Esophagus muscularis mucosa (tissue), 4 donors: Measurements from ENCODE around the gene C22orf15. TPM values are rescaled to one million over a fixed set of nuclear protein-coding genes. Genes with fewer than 3 reads are reported as not detected.

Experiments
- DNase-seq: peaks from one replicate; pipeline ENCODE4 v3.0.0-alpha.2; 2017; ENCODE audit errors: extremely low spot score
- H3K27ac ChIP-seq, 4 donors: fragments of 200-600 bp; sonication (generic); replicated peaks in 1 of 4; 1 replicate in 3 of 4; 2 replicates in 1 of 4; pipeline ENCODE4 v1.5.1; 2016 to 2019; ENCODE audit warnings: mild to moderate bottlenecking in 1 of 4
- H3K27me3 ChIP-seq, 4 donors: fragments of 200-600 bp; sonication (generic); one replicate each; pipeline versions ENCODE4 v1.5.1 to v1.6.0; 2016 to 2019
- H3K36me3 ChIP-seq, 4 donors: fragments of 200-600 bp; sonication (generic); one replicate each; pipeline ENCODE4 v1.5.1; 2016 to 2019
- H3K4me1 ChIP-seq, 4 donors: fragments of 200-600 bp; sonication (generic); one replicate each; pipeline ENCODE4 v1.5.1; 2016 to 2019
- H3K4me3 ChIP-seq, 4 donors: fragments of 200-600 bp; sonication (generic); 1 replicate in 2 of 4; 2 replicates in 2 of 4; pipeline ENCODE4 v1.5.1; 2016 to 2019; ENCODE audit warnings: mild to moderate bottlenecking in 4 of 4, moderate library complexity in 1 of 4
- H3K9me3 ChIP-seq, 4 donors: fragments of 200-600 bp; sonication (generic); 1 replicate in 3 of 4; 2 replicates in 1 of 4; pipeline ENCODE4 v1.5.1; 2016 to 2019
- EP300 ChIP-seq: sonication (generic); formaldehyde crosslinking; IDR thresholded peaks from one replicate; pipeline ENCODE4 v1.6.1; 2017; ENCODE audit warnings: antibody characterized with exemption
- POLR2A ChIP-seq: fragments of 450-650 bp; IDR thresholded peaks from one replicate; pipeline ENCODE4 v1.6.1; 2017; ENCODE audit warnings: antibody characterized with exemption, moderate library complexity, mild to moderate bottlenecking, low read depth
- POLR2AphosphoS5 ChIP-seq, 2 donors: sonication (generic); formaldehyde crosslinking; IDR thresholded peaks; one replicate each; pipeline ENCODE4 v1.6.1; 2017; ENCODE audit warnings: antibody characterized with exemption in 2 of 2
- WGBS: methylation state at CpG from one replicate; pipeline ENCODE4 v1.1.5; 2018; 5-methylcytosine and 5-hydroxymethylcytosine counted together
- intact Hi-C: fragments of 100-400 bp; cut with DNase I; formaldehyde crosslinking; loops from one replicate; pipeline ENCODE4 v1.15.1; 2023
- total RNA-seq, 4 donors: library from RNA; depleted of rRNA; stranded (reverse); fragments of >200 nt; gene quantifications; one replicate each; pipeline versions ENCODE4 v1.1.0 to v1.2.1, GENCODE V29; 2016
- TF ChIP-seq, protein P1 (sequence below), 3 experiments: fragments of 200-600 bp in 2 of 3; fragments of 450-650 bp in 1 of 3; sonication (generic) in 2 of 3; IDR thresholded peaks; one replicate each; pipeline ENCODE4 v1.5.1; 2017 to 2019; ENCODE audit warnings: antibody characterized with exemption in 3 of 3, mild to moderate bottlenecking in 2 of 3, moderate library complexity in 1 of 3

The C22orf15 gene, protein sequence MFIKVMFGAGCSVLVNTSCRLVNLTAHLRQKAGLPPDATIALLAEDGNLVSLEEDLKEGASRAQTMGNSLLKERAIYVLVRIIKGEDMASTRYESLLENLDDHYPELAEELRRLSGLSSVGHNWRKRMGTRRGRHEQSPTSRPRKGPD
- total RNA-seq: under 1 TPM in 1 of 4 donors, not detected in 3; 0.58 TPM

DNA sequence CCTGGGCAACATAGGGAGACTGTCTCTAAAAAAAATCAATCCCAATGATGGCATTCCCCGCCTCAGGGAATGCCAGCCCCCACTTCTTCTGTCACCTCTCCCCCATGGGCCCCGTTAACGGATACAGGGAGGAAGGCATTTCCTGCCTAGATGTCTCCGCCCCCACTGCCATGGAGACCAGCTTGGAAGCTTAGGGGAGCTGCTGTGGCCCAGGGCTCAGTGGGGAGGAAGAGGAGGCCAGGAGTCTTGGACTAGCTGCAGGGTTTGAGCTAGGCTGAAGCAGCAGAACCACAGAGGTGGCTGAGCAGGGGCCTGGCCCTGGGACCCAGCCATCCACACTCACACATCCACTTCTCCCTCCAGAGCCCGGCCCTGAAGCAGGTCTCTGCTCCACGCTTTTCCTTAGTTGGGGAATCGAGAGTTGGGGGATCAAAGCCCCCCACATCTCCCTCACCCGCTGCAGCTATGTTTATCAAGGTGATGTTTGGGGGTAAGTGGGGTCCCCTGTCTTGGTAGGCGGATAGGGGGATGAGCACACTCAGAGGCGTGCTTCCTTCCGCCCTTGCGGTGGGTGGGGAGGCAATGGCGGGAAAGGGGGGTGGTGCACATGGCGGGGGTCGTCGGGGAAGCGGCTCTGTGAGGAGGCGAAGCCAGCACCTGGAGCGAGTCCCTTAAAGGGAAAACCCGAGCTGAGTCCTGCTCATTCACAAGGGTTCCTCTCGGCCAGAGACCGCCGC is at the start of gene C22orf15:
TSS of gene C22orf15 (plus strand) at position 149 of the 737 bp plus-strand sequence. CDS start at position 466, 317 bp downstream.
- Histone ChIP-seq H3K9me3 (no peaks in the 10 kb centered on the region), H3K4me1 (peaks cover 35 to 56% (median 55%) of the 10 kb centered on the region in 4 donors), H3K27ac (peak within 1 kb of the TSS in 2 of 4 donors; percentile 19 to 50), H3K36me3 (peaks cover 0 to 21% (median 2%) of the 10 kb centered on the region in 4 donors), H3K4me3 (peak within 1 kb of the TSS; percentile 28 to 38 (median 34)), H3K27me3 (no peaks in the 10 kb centered on the region)
- TF ChIP-seq POLR2A: no peak
- no peak for TF ChIP-seq POLR2AphosphoS5 (IDR thresholded peaks at IDR 0.05)
- TF ChIP-seq, protein P1, sequence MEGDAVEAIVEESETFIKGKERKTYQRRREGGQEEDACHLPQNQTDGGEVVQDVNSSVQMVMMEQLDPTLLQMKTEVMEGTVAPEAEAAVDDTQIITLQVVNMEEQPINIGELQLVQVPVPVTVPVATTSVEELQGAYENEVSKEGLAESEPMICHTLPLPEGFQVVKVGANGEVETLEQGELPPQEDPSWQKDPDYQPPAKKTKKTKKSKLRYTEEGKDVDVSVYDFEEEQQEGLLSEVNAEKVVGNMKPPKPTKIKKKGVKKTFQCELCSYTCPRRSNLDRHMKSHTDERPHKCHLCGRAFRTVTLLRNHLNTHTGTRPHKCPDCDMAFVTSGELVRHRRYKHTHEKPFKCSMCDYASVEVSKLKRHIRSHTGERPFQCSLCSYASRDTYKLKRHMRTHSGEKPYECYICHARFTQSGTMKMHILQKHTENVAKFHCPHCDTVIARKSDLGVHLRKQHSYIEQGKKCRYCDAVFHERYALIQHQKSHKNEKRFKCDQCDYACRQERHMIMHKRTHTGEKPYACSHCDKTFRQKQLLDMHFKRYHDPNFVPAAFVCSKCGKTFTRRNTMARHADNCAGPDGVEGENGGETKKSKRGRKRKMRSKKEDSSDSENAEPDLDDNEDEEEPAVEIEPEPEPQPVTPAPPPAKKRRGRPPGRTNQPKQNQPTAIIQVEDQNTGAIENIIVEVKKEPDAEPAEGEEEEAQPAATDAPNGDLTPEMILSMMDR (IDR thresholded peaks at IDR 0.05): no peak
- no peak for TF ChIP-seq EP300
- 44% methylated on average over 22 of the region's 23 CpGs for WGBS
- intact Hi-C loops: loop anchor here (10.0 kb wide), 1 partner anchor 218 kb away; no protein-coding TSS in a partner anchor
- peak; percentile 85 for DNase-seq

DNA sequence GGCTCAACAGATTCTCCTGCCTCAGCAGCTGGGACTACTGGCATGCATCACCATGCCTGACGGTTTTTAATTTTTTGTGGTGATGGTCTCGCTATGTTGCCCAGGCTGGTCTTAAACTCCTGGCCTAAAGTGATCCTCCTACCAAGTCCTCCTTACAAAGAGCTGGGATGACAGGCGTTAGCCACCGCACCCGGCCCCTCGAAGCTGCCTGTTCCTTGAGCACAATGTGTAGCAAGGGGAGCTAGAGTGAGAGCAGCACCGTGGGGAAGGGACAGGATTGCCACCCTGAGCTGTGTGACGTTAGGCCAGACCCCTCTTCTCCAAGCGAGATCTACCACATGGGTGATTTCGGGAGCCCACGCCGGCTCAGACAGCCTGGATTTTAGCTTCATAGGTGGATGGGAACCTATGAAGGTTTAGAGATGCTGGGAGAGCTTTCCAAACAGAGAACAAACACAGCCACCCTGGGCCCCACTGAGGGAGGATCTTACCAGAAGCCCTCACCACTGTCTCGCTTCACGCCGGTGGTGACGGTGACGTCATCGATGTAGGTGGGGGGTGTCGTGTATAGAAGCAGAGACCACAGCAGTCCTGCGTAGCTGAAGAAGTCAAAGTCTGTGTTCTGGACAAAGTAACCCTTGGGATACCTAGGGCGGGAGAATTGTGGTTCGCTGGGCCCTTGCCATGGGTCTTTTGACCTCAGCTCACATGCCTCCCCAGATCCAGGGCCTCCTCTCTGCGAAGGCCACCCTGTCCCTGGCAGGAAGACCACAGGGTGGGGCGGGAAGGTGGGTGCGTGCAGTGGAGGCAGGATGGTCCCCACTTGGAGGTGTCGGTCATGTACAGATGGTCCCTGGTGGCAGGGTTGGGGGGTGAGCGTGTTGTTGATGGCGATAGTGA is 48.8 kb upstream of the C22orf15 start:
- 93% methylated on average over 28 of the region's 28 CpGs for WGBS
- no peak for DNase-seq
- no peak for TF ChIP-seq POLR2A
- TF ChIP-seq POLR2AphosphoS5 (IDR thresholded peaks at IDR 0.05): no peak
- TF ChIP-seq, protein P1 (IDR thresholded peaks at IDR 0.05): no peak
- TF ChIP-seq EP300: no peak
- Histone ChIP-seq H3K4me3 (no peak overlapping the region), H3K9me3 (no peaks in the 10 kb centered on the region), H3K27ac (no peak overlapping the region), H3K4me1 (peaks cover 10 to 24% (median 22%) of the 10 kb centered on the region in 4 donors), H3K36me3 (peaks cover 11 to 62% (median 57%) of the 10 kb centered on the region in 4 donors), H3K27me3 (no peaks in the 10 kb centered on the region)
- intact Hi-C loops: no loop called here

DNA sequence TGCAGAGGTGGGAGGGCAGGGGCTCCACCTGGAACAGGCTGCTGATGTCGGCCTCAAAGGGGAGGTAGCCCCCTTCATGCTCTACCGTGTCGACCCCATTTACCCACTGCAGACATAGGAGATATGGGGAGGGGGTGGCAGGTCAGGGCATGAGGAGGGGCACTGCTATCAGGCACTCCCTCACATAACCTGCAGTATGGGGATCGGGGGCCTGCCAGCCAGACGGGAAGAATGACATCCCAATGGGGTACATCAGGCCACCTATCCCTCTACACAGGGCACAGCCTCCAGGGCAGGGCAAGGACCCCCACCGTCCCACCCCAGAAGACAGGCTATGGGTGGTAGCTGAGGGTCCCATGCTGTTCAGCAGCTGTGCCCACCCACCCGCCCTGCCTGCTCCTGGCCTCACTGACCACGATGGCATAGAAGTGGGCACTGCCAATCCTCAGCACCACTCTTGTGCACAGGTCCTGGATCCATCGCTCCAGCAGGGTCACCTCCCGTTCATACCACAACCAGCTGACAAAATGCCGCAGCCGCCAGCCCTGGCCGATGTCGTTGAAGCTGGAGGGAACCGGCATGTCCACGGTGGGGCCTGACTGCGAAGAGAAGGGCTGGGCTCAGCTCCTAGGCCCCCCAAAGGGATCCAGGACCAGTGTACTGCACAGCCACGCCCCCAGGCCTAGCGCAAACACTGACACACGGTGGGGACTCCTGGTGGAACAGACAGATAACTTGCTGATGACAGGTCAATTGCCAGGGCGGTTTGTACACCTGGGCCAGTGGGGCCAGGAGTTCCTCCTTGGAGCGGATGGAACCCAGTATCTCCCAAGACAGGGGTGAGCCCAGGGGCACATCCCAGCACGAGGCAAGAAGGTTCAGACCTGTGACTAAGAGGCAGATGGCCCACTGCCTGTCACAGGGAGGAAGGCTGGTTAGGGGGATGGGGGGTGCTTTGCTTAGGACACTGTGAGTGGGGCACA is 47.9 kb upstream of the C22orf15 start:
- Histone ChIP-seq H3K9me3 (no peaks in the 10 kb centered on the region), H3K4me3 (no peak overlapping the region), H3K36me3 (peaks cover 10 to 53% (median 48%) of the 10 kb centered on the region in 4 donors), H3K27me3 (no peaks in the 10 kb centered on the region), H3K27ac (no peak overlapping the region), H3K4me1 (peaks cover 10 to 24% (median 22%) of the 10 kb centered on the region in 4 donors)
- WGBS: 87% methylated on average over 13 of the region's 23 CpGs
- TF ChIP-seq POLR2A (no peak), POLR2AphosphoS5 (IDR thresholded peaks at IDR 0.05) (no peak), EP300 (no peak)
- TF ChIP-seq, protein P1 (IDR thresholded peaks at IDR 0.05): no peak
- no peak for DNase-seq
- intact Hi-C loops: loop anchor here (5.0 kb wide), 1 partner anchor 37 kb away; the partner anchor contains the start of genes VPREB3 and ZNF70
